Measurements from ENCODE around the gene VPS37C. TPM values are rescaled to one million over a fixed set of nuclear protein-coding genes. Genes with fewer than 3 reads are reported as not detected.
A peak's percentile ranks its signal among the peaks of the same experiment; 100 is the strongest.

The VPS37C gene
- total RNA-seq, 1 donor from 2014 or later, result 8.7 TPM

- peak; percentile 7 for DNase-seq (ENCODE audit: low read depth)
- no peak for FAIRE-seq
- Histone ChIP-seq H3K27me3 (ENCODE audit: control insufficient read depth, insufficient read depth, low read length) (peaks cover 2% of the 10 kb centered on the region), H3K4me3 (ENCODE audit: low read depth, low read length) (no peak overlapping the region), H3K36me3 (ENCODE audit: control insufficient read depth, insufficient read depth, low read length) (no peaks in the 10 kb centered on the region)
- TF ChIP-seq CTCF (IDR thresholded peaks at IDR 0.05; ENCODE audit: insufficient read depth, low read length, severe bottlenecking), result no peak
Measured at GRCh38 chr11:61198948-61199523, 37.8 kb upstream of the VPS37C start.

- DNase-seq (ENCODE audit: low read depth) (no peak), FAIRE-seq (no peak)
- no peaks in the 10 kb centered on the region for H3K36me3 ChIP-seq (ENCODE audit: control insufficient read depth, insufficient read depth, low read length)
- no peak overlapping the region for H3K4me3 ChIP-seq (ENCODE audit: low read depth, low read length)
- peaks cover 2% of the 10 kb centered on the region for H3K27me3 ChIP-seq (ENCODE audit: control insufficient read depth, insufficient read depth, low read length)
- TF ChIP-seq CTCF (IDR thresholded peaks at IDR 0.05; ENCODE audit: insufficient read depth, low read length, severe bottlenecking), result no peak
Measured at GRCh38 chr11:61198361-61198760, 37.1 kb upstream of the VPS37C start.

- DNase-seq (ENCODE audit: low read depth), result no peak
- TF ChIP-seq CTCF (IDR thresholded peaks at IDR 0.05; ENCODE audit: insufficient read depth, low read length, severe bottlenecking), result no peak
- Histone ChIP-seq H3K4me3 (ENCODE audit: low read depth, low read length) (no peak overlapping the region), H3K27me3 (ENCODE audit: control insufficient read depth, insufficient read depth, low read length) (no peaks in the 10 kb centered on the region), H3K36me3 (ENCODE audit: control insufficient read depth, insufficient read depth, low read length) (no peaks in the 10 kb centered on the region)
- FAIRE-seq, result no peak
Measured at GRCh38 chr11:61195719-61196118, 34.5 kb upstream of the VPS37C start.

- Histone ChIP-seq H3K36me3 (ENCODE audit: control insufficient read depth, insufficient read depth, low read length) (no peaks in the 10 kb centered on the region), H3K4me3 (ENCODE audit: low read depth, low read length) (no peak overlapping the region), H3K27me3 (ENCODE audit: control insufficient read depth, insufficient read depth, low read length) (no peaks in the 10 kb centered on the region)
- no peak for FAIRE-seq
- no peak for DNase-seq (ENCODE audit: low read depth)
- TF ChIP-seq CTCF (IDR thresholded peaks at IDR 0.05; ENCODE audit: insufficient read depth, low read length, severe bottlenecking), result no peak
Measured at GRCh38 chr11:61194981-61195695, 33.9 kb upstream of the VPS37C start.

- Histone ChIP-seq H3K36me3 (ENCODE audit: control insufficient read depth, insufficient read depth, low read length) (no peaks in the 10 kb centered on the region), H3K27me3 (ENCODE audit: control insufficient read depth, insufficient read depth, low read length) (no peaks in the 10 kb centered on the region), H3K4me3 (ENCODE audit: low read depth, low read length) (no peak overlapping the region)
- DNase-seq (ENCODE audit: low read depth) (no peak), FAIRE-seq (no peak)
- no peak for TF ChIP-seq CTCF (IDR thresholded peaks at IDR 0.05; ENCODE audit: insufficient read depth, low read length, severe bottlenecking)
Measured at GRCh38 chr11:61194169-61194671, 33.0 kb upstream of the VPS37C start.

Measured in bronchial epithelial cell (primary cell).